ENCODE results near the gene CYBA.
"Not testable (repeated sequence)": the region's sequence is repeated elsewhere in the genome, so short reads cannot be mapped to it uniquely, and the experiment has no call there.

- not testable (repeated sequence) for TF ChIP-seq CTCF (IDR thresholded peaks at IDR 0.05); EZH2 (IDR thresholded peaks at IDR 0.05; ENCODE audit: borderline replicate concordance, insufficient read depth, low read depth, low read length, poor library complexity, severe bottlenecking)
Observed at GRCh38 chr16:88669493-88669892, 18.6 kb upstream of the CYBA start.
